IMR-90 (cell line): ENCODE measurements around the gene ADCYAP1R1. TPM values are rescaled to one million over a fixed set of nuclear protein-coding genes. Genes with fewer than 3 reads are reported as not detected.

Experiments
- ATAC-seq: fragments of 200-7000 bp; cut with Tn5 transposase; 2 replicates; pipeline ENCODE4 v1.9.1; 2020; ENCODE audit warnings: low read depth, mild to moderate bottlenecking, moderate library complexity
- BruUV-seq: library from RNA; stranded (reverse); fragments of 400-500 nt; replicated peaks from 2 replicates; lab custom pipeline; 2021; lab: Mats Ljungman, UMichigan
- CTCF ChIA-PET: fragments of 300-600 bp; formaldehyde crosslinking; extraction: SDS; loops from one replicate; lab custom pipeline; 2021; ENCODE audit warnings: antibody characterized with exemption; lab: Yijun Ruan, JAX
- POLR2A ChIA-PET: fragments of 300-600 bp; sonication (Branson Sonifier 250); formaldehyde crosslinking; loops from one replicate; lab custom pipeline; 2022; ENCODE audit warnings: antibody characterized with exemption; ENCODE audit not compliant: unreplicated experiment; lab: Charles Lee
- DNase-seq: peaks from one replicate; pipeline ENCODE4 v3.0.0; 2013
- H2AFZ ChIP-seq: replicated peaks from 2 replicates; pipeline ENCODE3; 2013; ENCODE audit warnings: low read length, mild to moderate bottlenecking; ENCODE audit not compliant: poor library complexity
- H2AK5ac ChIP-seq: 2 replicates; pipeline ENCODE4 v1.6.1; 2013; ENCODE audit warnings: low read depth, low read length, inconsistent platforms
- H2AK9ac ChIP-seq: replicated peaks from 2 replicates; pipeline ENCODE3; 2013; ENCODE audit warnings: mild to moderate bottlenecking, low read depth, low read length, moderate library complexity; ENCODE audit not compliant: poor library complexity
- H2BK120ac ChIP-seq: 2 replicates; pipeline ENCODE4 v1.6.1; 2013; ENCODE audit warnings: low read depth, low read length, inconsistent platforms
- H2BK15ac ChIP-seq: 3 replicates; pipeline ENCODE4 v1.6.1; 2013; ENCODE audit warnings: low read depth, low read length, inconsistent platforms
- H2BK20ac ChIP-seq: 2 replicates; pipeline ENCODE4 v1.6.1; 2013; ENCODE audit warnings: low read depth, mild to moderate bottlenecking, inconsistent platforms, low read length, moderate library complexity
- H2BK5ac ChIP-seq: 2 replicates; pipeline ENCODE4 v1.6.1; 2013; ENCODE audit warnings: mild to moderate bottlenecking, low read depth, low read length, inconsistent platforms; ENCODE audit not compliant: poor library complexity, severe bottlenecking
- H3K14ac ChIP-seq: replicated peaks from 2 replicates; pipeline ENCODE4 v1.6.1; 2013; ENCODE audit warnings: low read depth, low read length, inconsistent platforms
- H3K18ac ChIP-seq: 2 replicates; pipeline ENCODE4 v1.6.1; 2013; ENCODE audit warnings: low read depth, low read length, control low read depth
- H3K23ac ChIP-seq: 2 replicates; pipeline ENCODE4 v1.6.1; 2013; ENCODE audit warnings: low read depth, low read length, inconsistent platforms
- H3K27ac ChIP-seq: 2 replicates; pipeline ENCODE4 v1.5.1; 2013; ENCODE audit warnings: mild to moderate bottlenecking, control low read depth, low read length; ENCODE audit not compliant: insufficient read depth
- H3K27me3 ChIP-seq: 2 replicates; pipeline ENCODE4 v1.6.1; 2013; ENCODE audit warnings: low read length; ENCODE audit not compliant: control insufficient read depth, insufficient read depth
- H3K36me3 ChIP-seq: 2 replicates; pipeline ENCODE4 v1.6.1; 2013; ENCODE audit warnings: low read length, mixed read lengths; ENCODE audit not compliant: control insufficient read depth, insufficient read depth
- H3K4ac ChIP-seq: 2 replicates; pipeline ENCODE4 v1.6.1; 2013; ENCODE audit warnings: low read depth, low read length, inconsistent platforms
- H3K4me1 ChIP-seq: 2 replicates; pipeline ENCODE4 v1.6.1; 2013; ENCODE audit warnings: low read length, mixed read lengths; ENCODE audit not compliant: control insufficient read depth, insufficient read depth
- H3K4me2 ChIP-seq: 2 replicates; pipeline ENCODE4 v1.6.1; 2013; ENCODE audit warnings: low read depth, mild to moderate bottlenecking, control low read depth, low read length, moderate library complexity
- H3K4me3 ChIP-seq: 2 replicates; pipeline ENCODE4 v1.5.1; 2013; ENCODE audit warnings: low read depth, mild to moderate bottlenecking, control low read depth, low read length, moderate library complexity; ENCODE audit not compliant: insufficient read depth
- H3K56ac ChIP-seq: 2 replicates; pipeline ENCODE4 v1.6.1; 2013; ENCODE audit warnings: low read length, inconsistent platforms; ENCODE audit not compliant: insufficient read depth; ENCODE audit errors: extremely low read depth
- H3K79me1 ChIP-seq, 2 experiments: 2 replicates each; pipeline ENCODE4 v1.6.1; 2013; ENCODE audit warnings: low read length in 2 of 2, inconsistent platforms in 1 of 2, low read depth in 1 of 2
- H3K9ac ChIP-seq: 2 replicates; pipeline ENCODE4 v1.6.1; 2013; ENCODE audit warnings: low read depth, low read length, control low read depth
- H3K9me1 ChIP-seq: 2 replicates; pipeline ENCODE4 v1.6.1; 2013; ENCODE audit warnings: low read length, inconsistent platforms; ENCODE audit not compliant: insufficient read depth
- H3K9me3 ChIP-seq: 2 replicates; pipeline ENCODE4 v1.6.1; 2013; ENCODE audit warnings: low read length; ENCODE audit not compliant: control insufficient read depth, insufficient read depth
- H4K20me1 ChIP-seq: 2 replicates; pipeline ENCODE4 v1.6.1; 2013; ENCODE audit warnings: low read length, inconsistent platforms; ENCODE audit not compliant: insufficient read depth
- H4K5ac ChIP-seq: 2 replicates; pipeline ENCODE4 v1.6.1; 2013; ENCODE audit warnings: mild to moderate bottlenecking, low read depth, low read length, control low read depth
- H4K8ac ChIP-seq, 2 experiments: 2 replicates each; pipeline ENCODE4 v1.6.1; 2013; ENCODE audit warnings: low read depth in 2 of 2, low read length in 2 of 2, control low read depth in 1 of 2, inconsistent platforms in 1 of 2
- H4K91ac ChIP-seq: 2 replicates; pipeline ENCODE4 v1.6.1; 2013; ENCODE audit warnings: low read depth, low read length, inconsistent platforms; ENCODE audit not compliant: insufficient read depth
- BHLHE40 ChIP-seq: fragments of 150-350 bp; IDR thresholded peaks from 2 replicates; pipeline ENCODE4 v1.6.1; 2016; ENCODE audit warnings: mild to moderate bottlenecking, low read depth, low read length
- CEBPB ChIP-seq: IDR thresholded peaks from 2 replicates; pipeline ENCODE4 v1.6.1; 2012; ENCODE audit warnings: low read depth, low read length, improper control_type of control experiment
- CHD1 ChIP-seq: IDR thresholded peaks from 2 replicates; pipeline ENCODE4 v1.6.1; 2012; ENCODE audit warnings: low read depth, low read length, improper control_type of control experiment
- CTCF ChIP-seq: conservative IDR thresholded peaks from 2 replicates; pipeline ENCODE4 v1.5.1; 2012; ENCODE audit warnings: mild to moderate bottlenecking, low read depth, low read length, improper control_type of control experiment
- ELK1 ChIP-seq: fragments of 150-350 bp; IDR thresholded peaks from 2 replicates; pipeline ENCODE4 v1.6.1; 2016; ENCODE audit warnings: low read depth, mild to moderate bottlenecking, low read length, moderate library complexity, borderline replicate concordance
- FOS ChIP-seq: fragments of 150-350 bp; IDR thresholded peaks from 2 replicates; pipeline ENCODE4 v1.6.1; 2016; ENCODE audit warnings: low read depth, low read length
- MAFK ChIP-seq: IDR thresholded peaks from 2 replicates; pipeline ENCODE4 v1.6.1; 2012; ENCODE audit warnings: low read depth, low read length, improper control_type of control experiment
- MAZ ChIP-seq: IDR thresholded peaks from 2 replicates; pipeline ENCODE4 v1.6.1; 2012; ENCODE audit warnings: low read depth, mild to moderate bottlenecking, low read length, improper control_type of control experiment, moderate library complexity, borderline replicate concordance
- MXI1 ChIP-seq: IDR thresholded peaks from 2 replicates; pipeline ENCODE4 v1.6.1; 2012; ENCODE audit warnings: low read depth, mild to moderate bottlenecking, low read length, moderate library complexity, borderline replicate concordance
- NFE2L2 ChIP-seq: fragments of 150-350 bp; IDR thresholded peaks from 2 replicates; pipeline ENCODE4 v1.6.1; 2016; ENCODE audit warnings: low read depth, mild to moderate bottlenecking, low read length
- POLR2A ChIP-seq: IDR thresholded peaks from 2 replicates; pipeline ENCODE4 v1.6.1; 2012; ENCODE audit warnings: mild to moderate bottlenecking, low read depth, low read length
- RAD21 ChIP-seq: IDR thresholded peaks from 2 replicates; pipeline ENCODE4 v1.6.1; 2012; ENCODE audit warnings: low read length, improper control_type of control experiment
- RCOR1 ChIP-seq: IDR thresholded peaks from 2 replicates; pipeline ENCODE4 v1.6.1; 2012; ENCODE audit warnings: mild to moderate bottlenecking, low read length, improper control_type of control experiment; ENCODE audit not compliant: insufficient replicate concordance
- RFX5 ChIP-seq: IDR thresholded peaks from 2 replicates; pipeline ENCODE4 v1.8.0; 2012; ENCODE audit warnings: low read depth, mild to moderate bottlenecking, low read length, moderate library complexity
- SMC3 ChIP-seq: fragments of 150-350 bp; IDR thresholded peaks from 2 replicates; pipeline ENCODE4 v1.6.1; 2016; ENCODE audit warnings: low read depth, mild to moderate bottlenecking, antibody characterized with exemption, low read length, moderate library complexity
- WGBS, 2 experiments: methylation state at CpG; one replicate each; pipeline versions ENCODE4 v1.1.5 to v1.1.7; 2013; ENCODE audit warnings: missing lambda C conversion rate in 2 of 2; ENCODE audit not compliant: insufficient read length in 1 of 2; ENCODE audit errors: extremely low coverage in 2 of 2; 5-methylcytosine and 5-hydroxymethylcytosine counted together
- dilution Hi-C: fragments of 300-500 bp; cut with HindIII; formaldehyde crosslinking; loops from one replicate; pipeline ENCODE4 v1.14.3; 2018; ENCODE audit warnings: low sequenced_read_pairs; ENCODE audit not compliant: unreplicated experiment
- in situ Hi-C: fragments of 300-500 bp; cut with MboI; formaldehyde crosslinking; loops from 3 replicates; pipeline ENCODE4 v1.14.3; 2019; ENCODE audit warnings: low sequenced_read_pairs, inconsistent platforms, mixed read lengths
- intact Hi-C: fragments of 100-400 bp; cut with micrococcal nuclease; formaldehyde crosslinking; loops from 2 replicates; pipeline ENCODE4 v1.10.0; 2022
- polyA plus RNA-seq, 3 experiments: library from polyadenylated mRNA; depleted of rRNA; stranded (reverse); fragments of >200 nt; gene quantifications; 2 replicates each; pipeline ENCODE4 v1.2.3, GENCODE V29; 2012; ENCODE audit warnings: low replicate concordance in 1 of 3
- total RNA-seq: library from RNA; depleted of rRNA; stranded (reverse); fragments of >200 nt; gene quantifications from 2 replicates; pipeline ENCODE4 v1.2.3, GENCODE V29; 2012
- TF ChIP-seq, protein P1 (sequence below): fragments of 150-350 bp; IDR thresholded peaks from 2 replicates; pipeline ENCODE4 v1.6.1; 2017; ENCODE audit warnings: mild to moderate bottlenecking, antibody characterized with exemption, low read length, low read depth

Gene ADCYAP1R1
- total and polyA plus RNA-seq, 2 of the 4 experiments (the other 2 are of a cell fraction): not detected

DNA sequence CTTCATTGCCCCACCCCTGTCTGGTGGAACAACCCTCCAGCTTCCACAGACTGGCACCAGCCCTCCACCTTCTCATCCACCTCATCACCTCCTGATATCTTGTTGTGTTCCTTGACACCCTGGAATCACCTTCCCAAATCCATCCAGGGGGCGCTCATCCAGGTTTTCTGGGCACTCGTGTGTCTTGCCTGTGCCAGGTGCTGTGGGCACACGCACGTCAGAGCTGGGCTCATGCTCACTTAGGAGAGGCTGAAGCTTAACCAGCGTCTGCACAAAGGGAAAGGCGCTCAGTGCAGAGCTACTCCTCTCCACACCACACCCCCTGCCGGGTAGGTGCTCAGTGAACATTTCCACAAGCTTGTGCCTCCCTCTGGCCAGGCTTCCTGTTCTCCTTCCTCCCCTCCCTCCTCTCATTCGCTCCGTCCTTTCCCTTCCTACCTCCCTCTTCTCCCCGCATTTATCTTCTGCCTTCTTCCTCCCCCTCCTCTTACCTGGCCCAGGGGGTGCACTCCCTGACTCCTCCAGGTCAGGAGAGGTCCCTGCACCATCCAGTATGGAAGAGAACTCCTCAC, 4.8 kb downstream of the ADCYAP1R1 start:
- Histone ChIP-seq H3K9me1 (no peaks in the 10 kb centered on the region), H2BK120ac (no peak overlapping the region), H3K18ac (no peak overlapping the region), H3K27me3 (peaks cover 31% of the 10 kb centered on the region), H3K9ac (no peak overlapping the region), H4K5ac (no peak overlapping the region), H3K79me1 (no peaks in the 10 kb centered on the region), H4K91ac (no peak overlapping the region), H2AK5ac (no peak overlapping the region), H4K20me1 (no peaks in the 10 kb centered on the region), H3K14ac (no peak overlapping the region), H3K9me3 (no peaks in the 10 kb centered on the region), H3K4me2 (no peak overlapping the region), H2BK15ac (no peak overlapping the region), H2BK20ac (no peak overlapping the region), H2AK9ac (no peak overlapping the region), H2BK5ac (no peak overlapping the region), H2AFZ (peak overlapping the region; percentile 5), H3K27ac (no peak overlapping the region), H3K4me1 (no peaks in the 10 kb centered on the region), H4K8ac (no peak overlapping the region), H3K23ac (no peak overlapping the region), H3K36me3 (no peaks in the 10 kb centered on the region), H3K4me3 (no peak overlapping the region), H3K4ac (no peak overlapping the region), H3K56ac (no peak overlapping the region)
- intact Hi-C loops: no loop called here
- WGBS, 2 experiments: 73 to 100% methylated on average over 1 to 9 of the region's 10 CpGs
- no peak for TF ChIP-seq CHD1
- no peak for TF ChIP-seq RAD21
- TF ChIP-seq POLR2A: no peak
- no peak for TF ChIP-seq RCOR1
- no peak for TF ChIP-seq MAZ
- no peak for TF ChIP-seq MAFK
- no peak for TF ChIP-seq SMC3
- TF ChIP-seq CEBPB: no peak
- TF ChIP-seq NFE2L2: no peak
- TF ChIP-seq ELK1: no peak
- TF ChIP-seq MXI1: no peak
- TF ChIP-seq CTCF: no peak
- no peak for TF ChIP-seq FOS
- no peak for TF ChIP-seq BHLHE40
- no peak for TF ChIP-seq RFX5
- TF ChIP-seq, protein P1, sequence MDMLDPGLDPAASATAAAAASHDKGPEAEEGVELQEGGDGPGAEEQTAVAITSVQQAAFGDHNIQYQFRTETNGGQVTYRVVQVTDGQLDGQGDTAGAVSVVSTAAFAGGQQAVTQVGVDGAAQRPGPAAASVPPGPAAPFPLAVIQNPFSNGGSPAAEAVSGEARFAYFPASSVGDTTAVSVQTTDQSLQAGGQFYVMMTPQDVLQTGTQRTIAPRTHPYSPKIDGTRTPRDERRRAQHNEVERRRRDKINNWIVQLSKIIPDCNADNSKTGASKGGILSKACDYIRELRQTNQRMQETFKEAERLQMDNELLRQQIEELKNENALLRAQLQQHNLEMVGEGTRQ: no peak
- in situ Hi-C loops: no loop called here
- CTCF ChIA-PET: no interaction called here
- POLR2A ChIA-PET: no interaction called here
- ATAC-seq (no peak), DNase-seq (no peak)
- dilution Hi-C loops: no loop called here
- BruUV-seq: no TSS peak
